ENCODE results near the gene LPO.

Gene LPO

GRCh38 chr17:58265271-58265670 is 26.9 kb downstream of the LPO start:
- H3K27me3 ChIP-seq (replicated peaks) = peaks cover 4% of the 10 kb centered on the region
- no peak for DNase-seq
- no peaks in the 10 kb centered on the region for H3K36me3 ChIP-seq (replicated peaks)
- in situ Hi-C loops (cut with HindIII; ENCODE audit: low pct_ligation_motif_present, low sequenced_read_pairs) = no loop called here
- no peak for TF ChIP-seq CTCF (IDR thresholded peaks at IDR 0.05; ENCODE audit: low read depth, low read length, missing control alignments)
- H3K27ac ChIP-seq = no peak overlapping the region
- H3K4me3 ChIP-seq (ENCODE audit: low read depth, low read length) = no peak overlapping the region

- H3K27me3 ChIP-seq (replicated peaks) = peaks cover 4% of the 10 kb centered on the region
- TF ChIP-seq CTCF (IDR thresholded peaks at IDR 0.05; ENCODE audit: low read depth, low read length, missing control alignments) = no peak
- H3K4me3 ChIP-seq (ENCODE audit: low read depth, low read length) = no peak overlapping the region
- H3K36me3 ChIP-seq (replicated peaks) = no peaks in the 10 kb centered on the region
- in situ Hi-C loops (cut with HindIII; ENCODE audit: low pct_ligation_motif_present, low sequenced_read_pairs) = no loop called here
- no peak overlapping the region for H3K27ac ChIP-seq
- no peak for DNase-seq
Observed at GRCh38 chr17:58265902-58266875, 27.8 kb downstream of the LPO start.

GRCh38 chr17:58267347-58268324 is 29.3 kb downstream of the LPO start:
- H3K36me3 ChIP-seq (replicated peaks) = no peaks in the 10 kb centered on the region
- DNase-seq = no peak
- H3K27me3 ChIP-seq (replicated peaks) = no peaks in the 10 kb centered on the region
- H3K4me3 ChIP-seq (ENCODE audit: low read depth, low read length) = no peak overlapping the region
- in situ Hi-C loops (cut with HindIII; ENCODE audit: low pct_ligation_motif_present, low sequenced_read_pairs) = no loop called here
- TF ChIP-seq CTCF (IDR thresholded peaks at IDR 0.05; ENCODE audit: low read depth, low read length, missing control alignments) = no peak
- no peak overlapping the region for H3K27ac ChIP-seq

- no peak for DNase-seq
- no peak overlapping the region for H3K4me3 ChIP-seq (ENCODE audit: low read depth, low read length)
- H3K27ac ChIP-seq = no peak overlapping the region
- no peaks in the 10 kb centered on the region for H3K36me3 ChIP-seq (replicated peaks)
- TF ChIP-seq CTCF (IDR thresholded peaks at IDR 0.05; ENCODE audit: low read depth, low read length, missing control alignments) = no peak
- H3K27me3 ChIP-seq (replicated peaks) = no peaks in the 10 kb centered on the region
- in situ Hi-C loops (cut with HindIII; ENCODE audit: low pct_ligation_motif_present, low sequenced_read_pairs) = no loop called here
Observed at GRCh38 chr17:58268326-58268725, 29.9 kb downstream of the LPO start.

GRCh38 chr17:58268774-58269556 is 30.6 kb downstream of the LPO start:
- Histone ChIP-seq H3K4me3 (ENCODE audit: low read depth, low read length) (no peak overlapping the region), H3K27me3 (replicated peaks) (no peaks in the 10 kb centered on the region), H3K36me3 (replicated peaks) (no peaks in the 10 kb centered on the region), H3K27ac (no peak overlapping the region)
- DNase-seq = no peak
- in situ Hi-C loops (cut with HindIII; ENCODE audit: low pct_ligation_motif_present, low sequenced_read_pairs) = no loop called here
- TF ChIP-seq CTCF (IDR thresholded peaks at IDR 0.05; ENCODE audit: low read depth, low read length, missing control alignments) = no peak
